Astrocyte (in vitro differentiated cells and primary cell): ENCODE results near the gene MPP2. TPM values are rescaled to one million over a fixed set of nuclear protein-coding genes. Genes with fewer than 3 reads are reported as not detected.

Experiments used
- DNase-seq: peaks from one replicate; pipeline ENCODE4 v3.0.0-alpha.2; 2010; ENCODE audit warnings: low read depth
- FAIRE-seq: peaks from 2 replicates; lab custom pipeline; 2011; peaks lifted over from hg19 to GRCh38; lab: Jason Lieb, UNC
- H2AFZ ChIP-seq: 2 replicates; pipeline ENCODE4 v1.6.0; 2012; ENCODE audit warnings: low read depth, low read length, inconsistent platforms
- H3K27ac ChIP-seq: 2 replicates; pipeline ENCODE4 v1.5.1; 2011; ENCODE audit warnings: low read depth, low read length, inconsistent platforms
- H3K27me3 ChIP-seq: 2 replicates; pipeline ENCODE4 v1.6.0; 2011; ENCODE audit warnings: low read length, inconsistent platforms; ENCODE audit not compliant: insufficient read depth
- H3K36me3 ChIP-seq: 2 replicates; pipeline ENCODE4 v1.5.1; 2011; ENCODE audit warnings: low read length, inconsistent platforms; ENCODE audit not compliant: insufficient read depth
- H3K4me1 ChIP-seq: 2 replicates; pipeline ENCODE4 v1.5.1; 2011; ENCODE audit warnings: low read length, inconsistent platforms; ENCODE audit not compliant: insufficient read depth
- H3K4me2 ChIP-seq: 2 replicates; pipeline ENCODE4 v1.6.0; 2012; ENCODE audit warnings: low read length, inconsistent platforms
- H3K4me3 ChIP-seq: 2 replicates; pipeline ENCODE4 v1.5.1; 2011; ENCODE audit warnings: low read depth, mild to moderate bottlenecking, low read length, inconsistent platforms; ENCODE audit not compliant: insufficient read depth
- H3K79me2 ChIP-seq: 2 replicates; pipeline ENCODE4 v1.6.0; 2012; ENCODE audit warnings: mild to moderate bottlenecking, low read length, inconsistent platforms; ENCODE audit not compliant: insufficient read depth
- H3K9ac ChIP-seq: 2 replicates; pipeline ENCODE4 v1.6.0; 2012; ENCODE audit warnings: mild to moderate bottlenecking, low read length, inconsistent platforms
- H3K9me3 ChIP-seq: 2 replicates; pipeline ENCODE4 v1.5.1; 2012; ENCODE audit warnings: low read depth, mild to moderate bottlenecking, low read length, inconsistent platforms; ENCODE audit not compliant: insufficient read depth
- H4K20me1 ChIP-seq: 2 replicates; pipeline ENCODE4 v1.6.0; 2012; ENCODE audit warnings: low read length, inconsistent platforms; ENCODE audit not compliant: insufficient read depth
- H3K27ac Mint-ChIP-seq: one replicate; pipeline ENCODE4 v1.8.0; 2021; ENCODE audit warnings: mild to moderate bottlenecking, mixed read lengths; ENCODE audit not compliant: unreplicated experiment
- H3K27me3 Mint-ChIP-seq: one replicate; pipeline ENCODE4 v1.8.0; 2021; ENCODE audit warnings: low read depth, mixed read lengths; ENCODE audit not compliant: unreplicated experiment
- H3K36me3 Mint-ChIP-seq: one replicate; pipeline ENCODE4 v1.8.0; 2021; ENCODE audit warnings: low read depth, mixed read lengths; ENCODE audit not compliant: unreplicated experiment
- H3K4me1 Mint-ChIP-seq: one replicate; pipeline ENCODE4 v1.8.0; 2021; ENCODE audit warnings: low read depth, mixed read lengths; ENCODE audit not compliant: unreplicated experiment
- H3K4me3 Mint-ChIP-seq: one replicate; pipeline ENCODE4 v1.8.0; 2021; ENCODE audit warnings: mild to moderate bottlenecking, moderate library complexity, mixed read lengths; ENCODE audit not compliant: unreplicated experiment
- H3K9me3 Mint-ChIP-seq: one replicate; pipeline ENCODE4 v1.8.0; 2021; ENCODE audit warnings: mild to moderate bottlenecking, mixed read lengths; ENCODE audit not compliant: unreplicated experiment
- CTCF ChIP-seq: IDR thresholded peaks from 2 replicates; pipeline ENCODE4 v1.5.1; 2011; ENCODE audit warnings: low read depth, mild to moderate bottlenecking, inconsistent platforms, low read length, moderate library complexity; ENCODE audit not compliant: insufficient read depth
- EZH2 ChIP-seq: IDR thresholded peaks from 2 replicates; pipeline ENCODE4 v1.6.1; 2012; ENCODE audit warnings: mild to moderate bottlenecking, low read length, inconsistent platforms; ENCODE audit not compliant: insufficient read depth
- total RNA-seq: library from RNA; stranded (reverse); gene quantifications from 2 replicates; pipeline ENCODE4 v1.2.1, GENCODE V29; 2021

Gene MPP2
- total RNA-seq, 1 donor from 2014 or later, result 8.0 TPM

- Mint-ChIP-seq H3K36me3 (no peaks in the 10 kb centered on the region), H3K4me1 (peaks cover 5% of the 10 kb centered on the region), H3K9me3 (no peaks in the 10 kb centered on the region), H3K27me3 (peaks cover 57% of the 10 kb centered on the region), H3K4me3 (peak overlapping the region; percentile 40), H3K27ac (no peak overlapping the region)
- DNase-seq (no peak), FAIRE-seq (no peak)
- no peaks in the 10 kb centered on the region for H4K20me1 ChIP-seq
- no peaks in the 10 kb centered on the region for H3K9me3 ChIP-seq
- no peak for TF ChIP-seq EZH2
- TF ChIP-seq CTCF, result no peak
- H3K9ac ChIP-seq, result no peak overlapping the region
- H3K79me2 ChIP-seq, result no peaks in the 10 kb centered on the region
- H3K27ac ChIP-seq, result no peak overlapping the region
- no peak overlapping the region for H3K4me2 ChIP-seq
- H3K4me3 ChIP-seq, result no peak overlapping the region
- no peak overlapping the region for H2AFZ ChIP-seq
- no peaks in the 10 kb centered on the region for H3K4me1 ChIP-seq
- H3K27me3 ChIP-seq, result peaks cover 33% of the 10 kb centered on the region
- no peaks in the 10 kb centered on the region for H3K36me3 ChIP-seq
These were observed 46.3 kb downstream of the MPP2 start for GRCh38 chr17:43860927-43861622.

GRCh38 chr17:43860077-43860725, 47.1 kb downstream of the MPP2 start:
- no peak overlapping the region for H3K4me3 ChIP-seq
- no peaks in the 10 kb centered on the region for H3K9me3 ChIP-seq
- no peaks in the 10 kb centered on the region for H3K9me3 Mint-ChIP-seq
- TF ChIP-seq CTCF, result no peak
- no peak for TF ChIP-seq EZH2
- no peak overlapping the region for H3K9ac ChIP-seq
- no peak overlapping the region for H2AFZ ChIP-seq
- H3K4me2 ChIP-seq, result no peak overlapping the region
- no peaks in the 10 kb centered on the region for H3K4me1 ChIP-seq
- no peaks in the 10 kb centered on the region for H3K79me2 ChIP-seq
- no peaks in the 10 kb centered on the region for H3K36me3 ChIP-seq
- H3K4me1 Mint-ChIP-seq, result peaks cover 5% of the 10 kb centered on the region
- no peaks in the 10 kb centered on the region for H3K36me3 Mint-ChIP-seq
- no peak overlapping the region for H3K27ac ChIP-seq
- DNase-seq (no peak), FAIRE-seq (no peak)
- H4K20me1 ChIP-seq, result no peaks in the 10 kb centered on the region
- H3K27ac Mint-ChIP-seq, result no peak overlapping the region
- H3K4me3 Mint-ChIP-seq, result no peak overlapping the region
- H3K27me3 Mint-ChIP-seq, result peaks cover 58% of the 10 kb centered on the region
- peaks cover 36% of the 10 kb centered on the region for H3K27me3 ChIP-seq
